T-helper 17 cell (primary cell): ENCODE data around the gene FGD1. TPM values are rescaled to one million over a fixed set of nuclear protein-coding genes. Genes with fewer than 3 reads are reported as not detected.
"Not testable (repeated sequence)": the region's sequence is repeated elsewhere in the genome, so short reads cannot be mapped to it uniquely, and the experiment has no call there.

Experiments
- ATAC-seq: fragments of 150-1000 bp; cut with Tn5 transposase; 2 replicates; pipeline ENCODE4 v1.10.0; 2021; ENCODE audit warnings: mild to moderate bottlenecking, moderate library complexity
- DNase-seq, 3 donors: peaks; one replicate each; pipeline versions ENCODE4 v3.0.0 to v3.0.0-alpha.2; 2020 to 2021
- H3K9me3 ChIP-seq: one replicate; pipeline ENCODE4 v1.7.0; 2013; ENCODE audit warnings: low read length, mild to moderate bottlenecking; ENCODE audit not compliant: control insufficient read depth, poor library complexity, severe bottlenecking
- H3K27ac Mint-ChIP-seq: one replicate; pipeline ENCODE4 v1.8.0; 2022; ENCODE audit warnings: mild to moderate bottlenecking, moderate library complexity, mixed read lengths
- H3K27me3 Mint-ChIP-seq: one replicate; pipeline ENCODE4 v1.8.0; 2022; ENCODE audit warnings: mixed read lengths
- H3K36me3 Mint-ChIP-seq: one replicate; pipeline ENCODE4 v1.8.0; 2022; ENCODE audit warnings: low read depth, mixed read lengths
- H3K4me1 Mint-ChIP-seq: one replicate; pipeline ENCODE4 v1.8.0; 2022; ENCODE audit warnings: mild to moderate bottlenecking, mixed read lengths
- H3K4me3 Mint-ChIP-seq: one replicate; pipeline ENCODE4 v1.8.0; 2022; ENCODE audit warnings: mild to moderate bottlenecking, moderate library complexity, mixed read lengths
- total RNA-seq, 4 donors: library from RNA in 2 of 4; stranded (reverse) in 2 of 4; gene quantifications; one replicate each; pipeline ENCODE4 v1.2.3 and lab custom pipeline; 2022 to 2026

FGD1 gene
- total RNA-seq (under 1 TPM in 1 of 2 donors, not detected in 1; 0.05 TPM), total RNA-seq (lab: John Stamatoyannopoulos, UW) (0 reads per million in 2 donors)

DNA sequence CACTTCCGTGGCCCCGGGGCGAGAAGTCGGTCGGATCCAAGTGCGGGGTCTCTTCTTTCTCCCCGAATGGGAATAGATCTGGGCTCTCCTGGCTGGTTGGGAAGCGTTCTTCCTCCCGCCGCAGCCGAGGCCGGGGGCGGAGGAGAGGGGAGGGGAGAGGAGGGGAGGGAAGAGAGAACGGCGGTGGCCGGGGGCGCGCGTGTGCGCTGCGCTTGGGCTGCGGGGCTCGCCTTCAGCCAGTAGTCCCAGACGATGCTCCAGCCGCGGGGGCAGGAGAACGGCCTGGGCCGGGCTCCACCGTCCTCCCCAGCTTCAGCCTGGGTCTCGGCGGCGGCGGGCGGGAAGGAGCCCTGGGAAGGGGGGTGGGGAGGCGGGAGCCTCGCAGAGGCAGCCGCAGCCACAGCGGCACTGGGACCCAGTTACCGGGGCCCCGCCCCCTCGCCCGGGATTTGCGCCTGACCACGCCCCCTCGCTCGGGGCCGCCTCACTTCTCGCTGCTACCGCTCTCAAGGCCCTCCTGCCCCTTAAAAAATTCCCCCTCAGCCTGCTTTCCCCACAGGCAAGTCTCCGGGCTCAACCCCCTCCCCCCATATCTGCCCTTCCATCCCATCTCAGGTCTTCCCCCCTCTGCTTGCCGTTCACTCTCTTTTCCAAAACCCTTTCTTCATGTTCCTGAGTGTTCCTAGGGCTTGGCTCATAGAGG lies at the start of gene FGD1:
TSS of gene FGD1 (minus strand) at position 421 of the 703 bp plus-strand sequence. CDS start 802 bp downstream, outside the sequence.
- Mint-ChIP-seq H3K4me3 (peak within 1 kb of the TSS; percentile 84), H3K27ac (peak within 1 kb of the TSS; percentile 65), H3K27me3 (peaks cover 19% of the 10 kb centered on the region), H3K36me3 (peaks cover 4% of the 10 kb centered on the region), H3K4me1 (peaks cover 11% of the 10 kb centered on the region)
- DNase-seq (peak; percentile 7 to 13 (median 13)), ATAC-seq (peak; percentile 40)
- no peaks in the 10 kb centered on the region for H3K9me3 ChIP-seq

DNA sequence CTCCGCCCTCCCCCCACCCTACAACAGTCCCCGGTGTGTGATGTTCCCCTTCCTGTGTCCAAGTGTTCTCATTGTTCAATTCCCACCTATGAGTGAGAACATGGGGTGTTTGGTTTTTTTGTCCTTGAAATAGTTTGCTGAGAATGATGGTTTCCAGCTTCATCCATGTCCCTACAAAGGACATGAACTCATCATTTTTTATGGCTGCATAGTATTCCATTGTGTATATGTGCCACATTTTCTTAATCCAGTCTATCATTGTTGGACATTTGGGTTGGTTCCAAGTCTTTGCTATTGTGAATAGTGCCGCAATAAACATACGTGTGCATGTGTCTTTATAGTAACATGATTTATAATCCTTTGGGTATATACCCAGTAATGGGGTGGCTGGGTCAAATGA lies 46.2 kb upstream of the FGD1 start:
- H3K27ac Mint-ChIP-seq, H3K36me3 Mint-ChIP-seq, ATAC-seq, H3K4me3 Mint-ChIP-seq, H3K27me3 Mint-ChIP-seq, H3K4me1 Mint-ChIP-seq, DNase-seq, H3K9me3 ChIP-seq: not testable (repeated sequence)

DNA sequence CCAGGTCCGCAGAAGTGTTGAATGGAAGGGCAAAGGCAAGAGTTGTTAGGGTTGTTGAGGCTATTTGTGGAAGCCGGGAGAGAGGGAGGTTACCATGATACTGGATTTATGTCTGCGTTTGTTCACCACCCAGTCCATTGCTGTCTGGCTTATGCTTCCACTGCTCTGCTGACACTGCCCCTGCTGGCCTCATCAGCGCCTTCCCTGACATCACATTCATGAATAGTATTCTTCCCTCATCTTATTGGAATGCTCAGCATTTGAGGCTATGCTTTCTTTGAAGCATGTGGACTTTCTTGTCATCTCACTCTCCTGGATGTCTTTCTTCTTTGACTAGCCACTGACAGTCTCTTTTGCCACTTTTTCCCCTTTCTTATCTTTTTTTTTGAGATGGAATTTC lies 44.3 kb upstream of the FGD1 start:
- H3K9me3 ChIP-seq, result no peaks in the 10 kb centered on the region
- Mint-ChIP-seq H3K36me3 (peaks cover 4% of the 10 kb centered on the region), H3K4me3 (no peak overlapping the region), H3K27ac (no peak overlapping the region), H3K4me1 (peaks cover 2% of the 10 kb centered on the region), H3K27me3 (no peaks in the 10 kb centered on the region)
- ATAC-seq, result no peak
- DNase-seq, result no peak

DNA sequence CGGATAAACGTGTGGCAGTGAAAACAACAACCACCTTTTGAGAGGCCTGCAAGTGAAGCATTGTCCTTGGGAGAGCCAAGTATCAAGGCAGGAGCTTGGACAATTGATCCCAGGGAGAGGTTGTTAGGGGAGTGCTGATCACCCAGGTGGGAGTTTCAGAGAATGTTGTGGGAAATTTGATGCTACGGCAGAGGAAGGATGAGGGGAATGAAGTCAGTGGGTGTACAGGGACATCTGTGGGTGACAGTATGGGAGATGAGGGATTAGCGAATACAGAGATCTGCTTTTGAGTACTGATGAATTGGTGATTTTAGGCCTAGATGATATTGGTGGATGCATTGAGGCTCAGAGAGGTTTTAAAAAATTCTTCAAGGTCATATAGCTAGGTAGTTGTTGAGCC lies 38.2 kb upstream of the FGD1 start:
- ATAC-seq, result no peak
- Mint-ChIP-seq H3K4me3 (peak overlapping the region; percentile 66), H3K4me1 (peaks cover 23% of the 10 kb centered on the region), H3K27me3 (no peaks in the 10 kb centered on the region), H3K27ac (peak overlapping the region; percentile 66), H3K36me3 (peaks cover 2% of the 10 kb centered on the region)
- H3K9me3 ChIP-seq, result no peaks in the 10 kb centered on the region
- no peak for DNase-seq

DNA sequence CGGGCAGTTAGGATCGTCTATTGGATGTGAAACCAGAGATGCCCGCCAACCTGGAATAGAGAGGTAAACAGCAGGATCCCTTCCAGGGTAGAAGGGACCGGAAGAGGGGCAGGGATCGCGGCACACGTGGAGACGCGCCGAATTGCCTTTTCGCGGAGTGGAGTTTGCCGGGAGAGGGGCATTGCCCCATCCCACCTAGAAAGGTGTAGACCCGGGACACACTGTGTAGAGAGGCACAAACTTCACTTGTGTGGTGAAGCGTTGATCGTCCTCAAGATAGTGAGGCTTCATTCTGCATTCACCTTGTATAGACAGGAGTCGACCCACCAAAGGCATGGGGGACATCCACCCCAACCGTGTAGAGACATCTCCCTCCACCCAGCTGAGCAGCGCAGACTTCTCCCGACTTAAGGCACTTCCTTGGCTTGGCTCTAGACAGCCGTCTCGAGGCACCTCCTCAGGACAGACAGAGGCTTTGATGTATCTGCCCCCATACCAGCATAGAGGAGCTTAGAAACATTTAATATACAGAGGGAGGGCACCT lies 34.4 kb upstream of the FGD1 start:
- peak overlapping the region; percentile 91 for H3K4me3 Mint-ChIP-seq
- peak overlapping the region; percentile 92 for H3K27ac Mint-ChIP-seq
- peaks cover 3% of the 10 kb centered on the region for H3K9me3 ChIP-seq
- DNase-seq (no peak), ATAC-seq (peak; percentile 23)
- H3K36me3 Mint-ChIP-seq, result peaks cover 2% of the 10 kb centered on the region
- peaks cover 22% of the 10 kb centered on the region for H3K4me1 Mint-ChIP-seq
- no peaks in the 10 kb centered on the region for H3K27me3 Mint-ChIP-seq

DNA sequence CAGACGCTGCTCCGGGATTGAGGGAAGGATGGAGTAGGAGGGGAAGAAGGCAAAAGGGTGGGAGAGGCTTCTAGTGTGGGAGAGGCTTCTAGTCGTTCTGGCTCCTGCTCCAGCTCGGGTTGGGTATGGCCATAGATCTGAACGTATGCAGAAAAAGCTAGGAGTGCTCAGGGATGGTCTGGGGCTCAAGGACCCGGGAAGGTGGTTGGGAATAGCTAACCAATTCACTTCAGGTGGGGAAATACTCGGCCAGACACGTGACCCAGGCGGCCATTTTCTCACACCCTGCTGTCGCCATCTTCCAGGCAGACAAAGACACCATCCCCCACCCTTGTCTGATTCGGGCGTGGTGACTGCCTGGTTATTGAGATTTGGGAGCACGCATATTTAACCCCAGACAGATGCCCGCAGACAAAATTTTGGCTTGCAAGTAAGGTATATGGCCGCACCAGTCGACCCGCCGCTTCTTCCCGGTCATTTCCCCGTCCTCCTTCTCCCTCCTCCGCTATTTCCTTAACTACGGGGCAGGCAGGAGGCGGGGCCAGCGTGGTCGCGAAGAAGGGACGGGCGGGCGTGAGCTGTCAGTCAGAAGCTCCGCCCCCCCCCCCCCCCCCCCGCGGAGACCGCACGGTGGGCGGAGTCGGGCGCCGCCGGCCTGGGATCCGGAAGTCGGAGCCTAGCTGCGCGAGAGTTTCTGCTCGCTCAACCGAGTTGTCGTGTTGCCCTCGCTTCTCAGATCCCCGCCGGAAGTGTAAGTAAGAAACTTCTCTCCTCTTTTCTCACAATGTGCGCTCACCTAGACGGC lies 33.7 kb upstream of the FGD1 start, which contains the start of gene GNL3L:
TSS of gene GNL3L (plus strand) at position 668 of the 805 bp plus-strand sequence. CDS start 2,348 bp downstream, outside the sequence.
- Mint-ChIP-seq H3K27ac (peak within 1 kb of the TSS; percentile 92), H3K4me3 (peak within 1 kb of the TSS; percentile 91), H3K4me1 (peaks cover 22% of the 10 kb centered on the region), H3K27me3 (no peaks in the 10 kb centered on the region), H3K36me3 (peaks cover 2% of the 10 kb centered on the region)
- DNase-seq (peak; percentile 54 to 74 (median 70)), ATAC-seq (peak; percentile 88)
- H3K9me3 ChIP-seq, result peaks cover 3% of the 10 kb centered on the region

DNA sequence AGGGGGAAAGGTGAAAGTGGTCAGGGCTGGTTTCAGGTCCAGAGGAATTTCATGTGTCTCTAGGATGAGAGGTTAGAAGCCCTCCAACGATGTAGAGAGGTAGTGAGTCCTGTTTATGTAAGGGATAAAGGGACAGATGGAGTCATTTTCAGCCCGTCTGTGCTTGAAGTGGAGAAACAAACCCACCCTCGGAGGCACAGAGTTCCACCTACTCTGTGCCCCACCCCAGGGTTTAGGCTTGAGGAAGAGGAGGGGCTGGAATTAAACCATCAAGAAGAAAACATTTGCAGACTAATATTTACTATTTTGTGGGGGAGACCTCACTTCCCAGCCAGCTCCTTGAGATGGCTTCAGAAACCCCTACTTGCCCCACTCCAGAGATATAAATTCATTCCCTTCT lies 33.1 kb upstream of the FGD1 start:
- peaks cover 15% of the 10 kb centered on the region for H3K4me1 Mint-ChIP-seq
- ATAC-seq (no peak), DNase-seq (no peak)
- no peaks in the 10 kb centered on the region for H3K27me3 Mint-ChIP-seq
- peak overlapping the region; percentile 62 for H3K4me3 Mint-ChIP-seq
- peaks cover 3% of the 10 kb centered on the region for H3K9me3 ChIP-seq
- peak overlapping the region; percentile 92 for H3K27ac Mint-ChIP-seq
- no peaks in the 10 kb centered on the region for H3K36me3 Mint-ChIP-seq

DNA sequence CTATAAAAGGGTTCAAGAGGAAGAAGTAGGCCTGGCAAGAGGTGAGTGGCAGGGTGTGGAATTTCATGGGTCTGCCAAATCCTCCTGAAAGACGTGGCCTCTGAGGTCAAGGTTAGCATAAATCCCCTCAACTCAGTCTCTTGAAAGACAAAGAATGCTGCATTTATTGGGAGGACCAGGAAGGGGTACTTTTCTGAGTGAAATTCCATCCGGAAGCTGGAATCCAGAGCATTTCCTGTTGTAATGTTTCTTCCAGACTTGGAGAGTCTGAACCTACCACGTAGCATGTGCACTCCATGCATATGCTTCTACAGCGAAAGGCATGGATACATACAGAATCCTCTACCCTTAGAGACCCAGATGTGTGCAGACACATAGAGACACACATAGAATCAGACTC lies 13.4 kb upstream of the FGD1 start:
- no peak for ATAC-seq
- DNase-seq, result no peak
- H3K36me3 Mint-ChIP-seq, result peaks cover 2% of the 10 kb centered on the region
- H3K4me3 Mint-ChIP-seq, result no peak overlapping the region
- H3K27ac Mint-ChIP-seq, result no peak overlapping the region
- no peaks in the 10 kb centered on the region for H3K9me3 ChIP-seq
- H3K4me1 Mint-ChIP-seq, result no peaks in the 10 kb centered on the region
- no peaks in the 10 kb centered on the region for H3K27me3 Mint-ChIP-seq

DNA sequence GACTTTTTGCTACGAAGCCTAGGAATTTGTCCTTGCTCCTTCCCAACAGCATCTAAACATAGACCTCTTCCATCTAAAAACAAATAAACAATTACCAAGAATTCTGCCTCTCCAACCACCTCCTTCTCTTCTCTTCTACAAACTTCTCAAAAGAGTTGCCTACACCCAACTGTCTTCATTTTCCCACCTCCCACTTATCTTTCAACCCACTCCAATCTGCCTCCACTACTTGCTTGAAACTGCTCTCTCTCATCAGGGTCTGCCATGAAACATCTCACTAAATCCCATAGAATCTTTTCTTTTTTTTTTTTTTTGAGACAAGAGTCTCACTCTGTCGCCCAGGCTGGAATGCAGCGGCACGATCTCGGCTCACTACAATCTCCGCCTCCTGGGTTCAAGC lies 902 bp upstream of the FGD1 start:
- Mint-ChIP-seq H3K4me1 (peaks cover 11% of the 10 kb centered on the region), H3K27me3 (peaks cover 19% of the 10 kb centered on the region), H3K27ac (peak overlapping the region; percentile 65), H3K36me3 (peaks cover 4% of the 10 kb centered on the region), H3K4me3 (peak overlapping the region; percentile 84)
- ATAC-seq (no peak), DNase-seq (no peak)
- H3K9me3 ChIP-seq, result no peaks in the 10 kb centered on the region

DNA sequence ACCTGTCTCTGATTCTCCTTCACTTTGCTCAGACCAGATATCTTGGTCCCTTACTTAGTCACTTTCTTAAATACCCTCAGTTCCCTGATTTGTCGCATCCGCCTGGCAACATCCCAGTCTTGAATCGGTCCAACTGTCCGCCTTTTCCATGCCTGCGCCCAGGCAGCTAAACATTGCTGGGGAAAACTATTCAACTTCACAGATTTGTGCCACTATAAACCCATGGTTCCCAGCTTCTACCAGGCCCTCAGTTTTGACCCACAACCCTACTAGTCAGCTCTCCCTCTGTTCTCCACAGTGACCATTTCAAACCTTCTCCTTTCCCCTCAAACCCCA lies 451 bp upstream of the FGD1 start:
- H3K9me3 ChIP-seq, result no peaks in the 10 kb centered on the region
- Mint-ChIP-seq H3K4me1 (peaks cover 11% of the 10 kb centered on the region), H3K27ac (peak overlapping the region; percentile 65), H3K27me3 (peaks cover 19% of the 10 kb centered on the region), H3K36me3 (peaks cover 4% of the 10 kb centered on the region), H3K4me3 (peak overlapping the region; percentile 84)
- DNase-seq (no peak), ATAC-seq (no peak)

DNA sequence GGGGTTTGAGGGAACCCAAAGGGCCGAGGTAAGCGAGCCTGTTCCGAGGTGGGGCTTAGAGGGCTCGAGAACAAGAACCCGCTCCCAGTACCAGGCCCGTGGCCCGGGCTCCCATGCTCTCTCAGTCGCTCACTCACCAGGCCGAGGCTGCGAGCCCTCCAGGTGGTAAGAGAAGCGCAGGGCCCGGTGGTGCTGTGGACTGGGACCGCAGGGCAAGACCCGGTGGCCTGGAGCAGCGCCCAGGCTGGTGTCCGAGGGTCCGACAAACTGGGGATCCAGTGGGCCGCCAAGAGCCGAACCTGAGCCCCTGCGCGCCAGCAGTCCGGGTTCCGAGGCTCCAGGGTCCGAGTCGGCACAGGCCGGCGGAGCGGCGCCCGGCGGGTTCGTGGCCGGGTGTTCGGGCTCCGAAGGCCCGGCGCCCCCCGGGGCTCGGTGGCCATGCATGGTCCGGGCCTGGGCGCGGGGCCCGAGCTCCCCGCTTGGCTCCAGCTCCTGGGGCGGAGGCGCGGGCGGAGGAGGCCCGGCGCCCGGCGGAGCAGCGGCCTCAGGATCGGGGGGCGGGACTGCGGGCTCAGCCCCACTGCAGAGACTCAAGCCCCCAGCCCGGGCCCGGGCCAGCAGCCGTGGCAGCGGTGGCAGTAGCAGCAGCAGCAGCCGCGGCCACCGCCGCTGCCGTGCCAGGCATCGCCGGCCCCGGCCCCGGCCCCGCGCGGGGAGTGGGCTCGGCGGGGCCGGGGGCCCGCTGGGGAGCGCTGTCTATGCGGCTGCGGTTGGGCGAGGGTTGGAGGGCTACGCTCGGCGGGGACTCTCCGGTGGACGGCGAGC lies 833 bp downstream of the FGD1 start:
- DNase-seq, result no peak

DNA sequence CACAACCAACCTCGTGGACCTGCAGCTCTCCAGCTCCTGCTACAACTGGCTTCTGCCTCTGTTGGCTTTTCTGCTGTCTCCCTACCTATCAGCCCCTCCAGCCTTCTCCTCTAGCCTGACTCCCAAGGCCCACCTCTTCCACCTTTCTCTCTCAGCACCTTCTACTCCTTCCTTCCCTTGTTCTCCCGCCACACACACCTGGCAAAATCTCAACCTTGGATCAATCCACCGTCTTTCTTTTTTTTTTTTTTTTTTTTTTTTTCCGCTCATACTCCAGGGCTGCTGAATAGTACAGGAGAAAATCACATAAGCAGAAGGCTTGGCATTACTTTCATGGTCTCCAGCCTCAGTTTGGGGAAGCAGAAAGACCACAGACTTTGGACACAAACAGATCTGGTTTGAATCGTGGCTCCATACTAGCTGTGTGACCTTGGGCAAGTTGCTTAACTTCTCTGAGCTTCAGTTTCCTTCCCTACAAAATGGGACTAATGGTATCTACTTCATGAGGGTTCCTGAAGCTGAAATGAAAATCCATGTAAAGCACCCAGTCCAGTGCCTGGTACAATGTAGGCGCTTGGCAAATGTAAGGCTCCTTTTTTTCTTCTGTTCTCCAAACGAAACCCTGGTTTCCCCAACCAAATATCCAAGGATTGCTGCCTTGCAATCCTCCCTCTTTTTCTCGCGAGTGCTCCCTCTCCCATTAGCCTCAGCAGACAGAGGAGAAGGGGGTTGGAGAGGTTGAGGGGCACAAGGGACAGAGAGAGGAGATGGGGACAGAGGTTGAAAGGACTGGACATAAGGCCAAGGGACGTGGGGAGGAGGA lies 1.7 kb downstream of the FGD1 start:
- Mint-ChIP-seq H3K27me3 (peaks cover 19% of the 10 kb centered on the region), H3K36me3 (peaks cover 4% of the 10 kb centered on the region), H3K27ac (no peak overlapping the region), H3K4me1 (peaks cover 11% of the 10 kb centered on the region), H3K4me3 (peak overlapping the region; percentile 76)
- DNase-seq (no peak), ATAC-seq (no peak)
- H3K9me3 ChIP-seq, result no peaks in the 10 kb centered on the region

More for the DNA sequence above, 833 bp downstream of the FGD1 start:
- Mint-ChIP-seq H3K27ac (no peak overlapping the region), H3K4me3 (peak overlapping the region; percentile 84), H3K4me1 (peaks cover 11% of the 10 kb centered on the region), H3K36me3 (peaks cover 4% of the 10 kb centered on the region), H3K27me3 (peaks cover 19% of the 10 kb centered on the region)
- ATAC-seq, result no peak
- no peaks in the 10 kb centered on the region for H3K9me3 ChIP-seq
